ENCODE data around the gene DAGLA.

DNA sequence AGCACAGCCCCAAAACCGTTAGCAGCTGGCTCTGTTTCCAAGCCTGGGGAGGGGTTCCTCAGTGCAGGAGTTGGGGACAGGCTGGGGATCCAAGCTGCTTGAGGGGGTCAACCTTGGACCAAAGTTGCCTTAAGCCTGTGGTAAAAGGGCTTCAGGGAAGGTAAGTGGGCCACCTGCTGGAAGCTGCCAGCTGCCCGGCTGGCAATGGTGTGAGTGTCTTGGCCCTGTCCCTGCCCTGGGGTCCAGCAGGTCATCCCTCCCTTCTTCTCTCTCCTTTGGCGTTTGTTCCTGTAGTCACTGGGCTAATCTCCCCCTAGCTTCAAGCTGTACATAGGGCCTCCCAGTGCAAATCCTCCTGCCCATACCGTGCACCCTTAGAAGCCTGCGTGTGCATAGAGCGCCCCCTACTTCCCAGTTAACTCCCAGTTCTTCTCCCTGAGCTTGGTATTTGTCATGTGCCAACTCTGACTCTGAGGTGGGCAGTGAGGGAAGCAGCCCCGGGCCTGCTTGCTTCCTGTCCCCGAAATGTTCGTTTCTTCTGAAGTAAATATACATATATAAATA lies 107.8 kb downstream of the DAGLA start:
- TF ChIP-seq EZH2 (optimal IDR thresholded peaks at IDR 0.05; ENCODE audit: low read depth, low read length), result no peak
- TF ChIP-seq, protein P1, sequence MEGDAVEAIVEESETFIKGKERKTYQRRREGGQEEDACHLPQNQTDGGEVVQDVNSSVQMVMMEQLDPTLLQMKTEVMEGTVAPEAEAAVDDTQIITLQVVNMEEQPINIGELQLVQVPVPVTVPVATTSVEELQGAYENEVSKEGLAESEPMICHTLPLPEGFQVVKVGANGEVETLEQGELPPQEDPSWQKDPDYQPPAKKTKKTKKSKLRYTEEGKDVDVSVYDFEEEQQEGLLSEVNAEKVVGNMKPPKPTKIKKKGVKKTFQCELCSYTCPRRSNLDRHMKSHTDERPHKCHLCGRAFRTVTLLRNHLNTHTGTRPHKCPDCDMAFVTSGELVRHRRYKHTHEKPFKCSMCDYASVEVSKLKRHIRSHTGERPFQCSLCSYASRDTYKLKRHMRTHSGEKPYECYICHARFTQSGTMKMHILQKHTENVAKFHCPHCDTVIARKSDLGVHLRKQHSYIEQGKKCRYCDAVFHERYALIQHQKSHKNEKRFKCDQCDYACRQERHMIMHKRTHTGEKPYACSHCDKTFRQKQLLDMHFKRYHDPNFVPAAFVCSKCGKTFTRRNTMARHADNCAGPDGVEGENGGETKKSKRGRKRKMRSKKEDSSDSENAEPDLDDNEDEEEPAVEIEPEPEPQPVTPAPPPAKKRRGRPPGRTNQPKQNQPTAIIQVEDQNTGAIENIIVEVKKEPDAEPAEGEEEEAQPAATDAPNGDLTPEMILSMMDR (IDR thresholded peaks at IDR 0.05; ENCODE audit: low read length), result peak; percentile 29
- TF ChIP-seq EZH2phosphoT487 (IDR thresholded peaks at IDR 0.05; ENCODE audit: low read length), result no peak

Data from MM.1S (cell line).